IMR-90 (cell line): Measurements from ENCODE around the gene NDUFB2. TPM values are rescaled to one million over a fixed set of nuclear protein-coding genes. Genes with fewer than 3 reads are reported as not detected.

Experiments used
- ATAC-seq: fragments of 200-7000 bp; cut with Tn5 transposase; 2 replicates; pipeline ENCODE4 v1.9.1; 2020; ENCODE audit warnings: low read depth, mild to moderate bottlenecking, moderate library complexity
- BruUV-seq: library from RNA; stranded (reverse); fragments of 400-500 nt; replicated peaks from 2 replicates; lab custom pipeline; 2021; lab: Mats Ljungman, UMichigan
- CTCF ChIA-PET: fragments of 300-600 bp; formaldehyde crosslinking; extraction: SDS; loops from one replicate; lab custom pipeline; 2021; ENCODE audit warnings: antibody characterized with exemption; lab: Yijun Ruan, JAX
- POLR2A ChIA-PET: fragments of 300-600 bp; sonication (Branson Sonifier 250); formaldehyde crosslinking; loops from one replicate; lab custom pipeline; 2022; ENCODE audit warnings: antibody characterized with exemption; ENCODE audit not compliant: unreplicated experiment; lab: Charles Lee
- DNase-seq: peaks from one replicate; pipeline ENCODE4 v3.0.0; 2013
- H2AFZ ChIP-seq: replicated peaks from 2 replicates; pipeline ENCODE3; 2013; ENCODE audit warnings: low read length, mild to moderate bottlenecking; ENCODE audit not compliant: poor library complexity
- H2AK5ac ChIP-seq: 2 replicates; pipeline ENCODE4 v1.6.1; 2013; ENCODE audit warnings: low read depth, low read length, inconsistent platforms
- H2AK9ac ChIP-seq: replicated peaks from 2 replicates; pipeline ENCODE3; 2013; ENCODE audit warnings: mild to moderate bottlenecking, low read depth, low read length, moderate library complexity; ENCODE audit not compliant: poor library complexity
- H2BK120ac ChIP-seq: 2 replicates; pipeline ENCODE4 v1.6.1; 2013; ENCODE audit warnings: low read depth, low read length, inconsistent platforms
- H2BK15ac ChIP-seq: 3 replicates; pipeline ENCODE4 v1.6.1; 2013; ENCODE audit warnings: low read depth, low read length, inconsistent platforms
- H2BK20ac ChIP-seq: 2 replicates; pipeline ENCODE4 v1.6.1; 2013; ENCODE audit warnings: low read depth, mild to moderate bottlenecking, inconsistent platforms, low read length, moderate library complexity
- H2BK5ac ChIP-seq: 2 replicates; pipeline ENCODE4 v1.6.1; 2013; ENCODE audit warnings: mild to moderate bottlenecking, low read depth, low read length, inconsistent platforms; ENCODE audit not compliant: poor library complexity, severe bottlenecking
- H3K14ac ChIP-seq: replicated peaks from 2 replicates; pipeline ENCODE4 v1.6.1; 2013; ENCODE audit warnings: low read depth, low read length, inconsistent platforms
- H3K18ac ChIP-seq: 2 replicates; pipeline ENCODE4 v1.6.1; 2013; ENCODE audit warnings: low read depth, low read length, control low read depth
- H3K23ac ChIP-seq: 2 replicates; pipeline ENCODE4 v1.6.1; 2013; ENCODE audit warnings: low read depth, low read length, inconsistent platforms
- H3K27ac ChIP-seq: 2 replicates; pipeline ENCODE4 v1.5.1; 2013; ENCODE audit warnings: mild to moderate bottlenecking, control low read depth, low read length; ENCODE audit not compliant: insufficient read depth
- H3K27me3 ChIP-seq: 2 replicates; pipeline ENCODE4 v1.6.1; 2013; ENCODE audit warnings: low read length; ENCODE audit not compliant: control insufficient read depth, insufficient read depth
- H3K36me3 ChIP-seq: 2 replicates; pipeline ENCODE4 v1.6.1; 2013; ENCODE audit warnings: low read length, mixed read lengths; ENCODE audit not compliant: control insufficient read depth, insufficient read depth
- H3K4ac ChIP-seq: 2 replicates; pipeline ENCODE4 v1.6.1; 2013; ENCODE audit warnings: low read depth, low read length, inconsistent platforms
- H3K4me1 ChIP-seq: 2 replicates; pipeline ENCODE4 v1.6.1; 2013; ENCODE audit warnings: low read length, mixed read lengths; ENCODE audit not compliant: control insufficient read depth, insufficient read depth
- H3K4me2 ChIP-seq: 2 replicates; pipeline ENCODE4 v1.6.1; 2013; ENCODE audit warnings: low read depth, mild to moderate bottlenecking, control low read depth, low read length, moderate library complexity
- H3K4me3 ChIP-seq: 2 replicates; pipeline ENCODE4 v1.5.1; 2013; ENCODE audit warnings: low read depth, mild to moderate bottlenecking, control low read depth, low read length, moderate library complexity; ENCODE audit not compliant: insufficient read depth
- H3K56ac ChIP-seq: 2 replicates; pipeline ENCODE4 v1.6.1; 2013; ENCODE audit warnings: low read length, inconsistent platforms; ENCODE audit not compliant: insufficient read depth; ENCODE audit errors: extremely low read depth
- H3K79me1 ChIP-seq, 2 experiments: 2 replicates each; pipeline ENCODE4 v1.6.1; 2013; ENCODE audit warnings: low read length in 2 of 2, inconsistent platforms in 1 of 2, low read depth in 1 of 2
- H3K9ac ChIP-seq: 2 replicates; pipeline ENCODE4 v1.6.1; 2013; ENCODE audit warnings: low read depth, low read length, control low read depth
- H3K9me1 ChIP-seq: 2 replicates; pipeline ENCODE4 v1.6.1; 2013; ENCODE audit warnings: low read length, inconsistent platforms; ENCODE audit not compliant: insufficient read depth
- H3K9me3 ChIP-seq: 2 replicates; pipeline ENCODE4 v1.6.1; 2013; ENCODE audit warnings: low read length; ENCODE audit not compliant: control insufficient read depth, insufficient read depth
- H4K20me1 ChIP-seq: 2 replicates; pipeline ENCODE4 v1.6.1; 2013; ENCODE audit warnings: low read length, inconsistent platforms; ENCODE audit not compliant: insufficient read depth
- H4K5ac ChIP-seq: 2 replicates; pipeline ENCODE4 v1.6.1; 2013; ENCODE audit warnings: mild to moderate bottlenecking, low read depth, low read length, control low read depth
- H4K8ac ChIP-seq, 2 experiments: 2 replicates each; pipeline ENCODE4 v1.6.1; 2013; ENCODE audit warnings: low read depth in 2 of 2, low read length in 2 of 2, control low read depth in 1 of 2, inconsistent platforms in 1 of 2
- H4K91ac ChIP-seq: 2 replicates; pipeline ENCODE4 v1.6.1; 2013; ENCODE audit warnings: low read depth, low read length, inconsistent platforms; ENCODE audit not compliant: insufficient read depth
- CEBPB ChIP-seq: IDR thresholded peaks from 2 replicates; pipeline ENCODE4 v1.6.1; 2012; ENCODE audit warnings: low read depth, low read length, improper control_type of control experiment
- CHD1 ChIP-seq: IDR thresholded peaks from 2 replicates; pipeline ENCODE4 v1.6.1; 2012; ENCODE audit warnings: low read depth, low read length, improper control_type of control experiment
- ELK1 ChIP-seq: fragments of 150-350 bp; IDR thresholded peaks from 2 replicates; pipeline ENCODE4 v1.6.1; 2016; ENCODE audit warnings: low read depth, mild to moderate bottlenecking, low read length, moderate library complexity, borderline replicate concordance
- FOS ChIP-seq: fragments of 150-350 bp; IDR thresholded peaks from 2 replicates; pipeline ENCODE4 v1.6.1; 2016; ENCODE audit warnings: low read depth, low read length
- MAFK ChIP-seq: IDR thresholded peaks from 2 replicates; pipeline ENCODE4 v1.6.1; 2012; ENCODE audit warnings: low read depth, low read length, improper control_type of control experiment
- MAZ ChIP-seq: IDR thresholded peaks from 2 replicates; pipeline ENCODE4 v1.6.1; 2012; ENCODE audit warnings: low read depth, mild to moderate bottlenecking, low read length, improper control_type of control experiment, moderate library complexity, borderline replicate concordance
- MXI1 ChIP-seq: IDR thresholded peaks from 2 replicates; pipeline ENCODE4 v1.6.1; 2012; ENCODE audit warnings: low read depth, mild to moderate bottlenecking, low read length, moderate library complexity, borderline replicate concordance
- NFE2L2 ChIP-seq: fragments of 150-350 bp; IDR thresholded peaks from 2 replicates; pipeline ENCODE4 v1.6.1; 2016; ENCODE audit warnings: low read depth, mild to moderate bottlenecking, low read length
- POLR2A ChIP-seq: IDR thresholded peaks from 2 replicates; pipeline ENCODE4 v1.6.1; 2012; ENCODE audit warnings: mild to moderate bottlenecking, low read depth, low read length
- RAD21 ChIP-seq: IDR thresholded peaks from 2 replicates; pipeline ENCODE4 v1.6.1; 2012; ENCODE audit warnings: low read length, improper control_type of control experiment
- RCOR1 ChIP-seq: IDR thresholded peaks from 2 replicates; pipeline ENCODE4 v1.6.1; 2012; ENCODE audit warnings: mild to moderate bottlenecking, low read length, improper control_type of control experiment; ENCODE audit not compliant: insufficient replicate concordance
- RFX5 ChIP-seq: IDR thresholded peaks from 2 replicates; pipeline ENCODE4 v1.8.0; 2012; ENCODE audit warnings: low read depth, mild to moderate bottlenecking, low read length, moderate library complexity
- WGBS, 2 experiments: methylation state at CpG; one replicate each; pipeline versions ENCODE4 v1.1.5 to v1.1.7; 2013; ENCODE audit warnings: missing lambda C conversion rate in 2 of 2; ENCODE audit not compliant: insufficient read length in 1 of 2; ENCODE audit errors: extremely low coverage in 2 of 2; 5-methylcytosine and 5-hydroxymethylcytosine counted together
- dilution Hi-C: fragments of 300-500 bp; cut with HindIII; formaldehyde crosslinking; loops from one replicate; pipeline ENCODE4 v1.14.3; 2018; ENCODE audit warnings: low sequenced_read_pairs; ENCODE audit not compliant: unreplicated experiment
- in situ Hi-C: fragments of 300-500 bp; cut with MboI; formaldehyde crosslinking; loops from 3 replicates; pipeline ENCODE4 v1.14.3; 2019; ENCODE audit warnings: low sequenced_read_pairs, inconsistent platforms, mixed read lengths
- intact Hi-C: fragments of 100-400 bp; cut with micrococcal nuclease; formaldehyde crosslinking; loops from 2 replicates; pipeline ENCODE4 v1.10.0; 2022
- polyA plus RNA-seq, 3 experiments: library from polyadenylated mRNA; depleted of rRNA; stranded (reverse); fragments of >200 nt; gene quantifications; 2 replicates each; pipeline ENCODE4 v1.2.3, GENCODE V29; 2012; ENCODE audit warnings: low replicate concordance in 1 of 3
- total RNA-seq: library from RNA; depleted of rRNA; stranded (reverse); fragments of >200 nt; gene quantifications from 2 replicates; pipeline ENCODE4 v1.2.3, GENCODE V29; 2012
- TF ChIP-seq, protein P1 (sequence below): fragments of 150-350 bp; IDR thresholded peaks from 2 replicates; pipeline ENCODE4 v1.6.1; 2017; ENCODE audit warnings: mild to moderate bottlenecking, antibody characterized with exemption, low read length, low read depth
- TF ChIP-seq, protein P2 (sequence below): conservative IDR thresholded peaks from 2 replicates; pipeline ENCODE4 v1.5.1; 2012; ENCODE audit warnings: mild to moderate bottlenecking, low read depth, low read length, improper control_type of control experiment

Gene NDUFB2
- total and polyA plus RNA-seq, 2 of the 4 experiments (the other 2 are of a cell fraction) = 81.7 to 143 TPM

DNA sequence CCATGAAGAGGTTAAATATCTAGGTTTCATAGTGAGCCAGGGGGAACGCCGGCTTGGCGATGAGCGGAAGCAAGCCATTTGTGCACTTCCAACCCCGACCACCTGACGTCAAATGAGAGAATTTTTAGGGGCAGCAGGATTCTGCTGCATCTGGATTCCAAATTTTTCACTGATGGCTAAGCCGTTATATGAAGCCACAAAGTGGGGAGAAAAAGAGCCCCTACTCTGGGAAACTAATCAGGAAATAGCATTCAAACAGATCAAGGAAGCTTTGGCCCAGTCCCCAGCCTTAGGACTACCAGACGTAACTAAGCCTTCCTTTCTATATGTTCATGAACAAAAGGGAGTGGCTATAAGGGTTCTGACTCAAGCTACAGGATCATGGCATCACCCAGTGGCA is 36.7 kb upstream of the NDUFB2 start:
- no peak overlapping the region for H2AK9ac ChIP-seq
- H3K9me3 ChIP-seq = no peaks in the 10 kb centered on the region
- H4K20me1 ChIP-seq = no peaks in the 10 kb centered on the region
- no peak overlapping the region for H3K4ac ChIP-seq
- in situ Hi-C loops = no loop called here
- H4K5ac ChIP-seq = no peak overlapping the region
- no peak overlapping the region for H4K91ac ChIP-seq
- peak; percentile 10; the same call in 1 of the 2 replicates for ATAC-seq
- intact Hi-C loops = no loop called here
- no peaks in the 10 kb centered on the region for H3K79me1 ChIP-seq
- peaks cover 4% of the 10 kb centered on the region; the same call in 1 of the 2 replicates for H3K4me1 ChIP-seq
- H3K27ac ChIP-seq = no peak overlapping the region
- 46% methylated on average over 4 of the region's 8 CpGs; no CpG with 5 or more reads in 1 of the 2 experiments for WGBS, 2 experiments
- CTCF ChIA-PET = interaction anchor here (0.7 kb wide), 1 partner anchor 468 kb away, joined by 3 read pairs; no protein-coding TSS in a partner anchor
- H3K9ac ChIP-seq = no peak overlapping the region
- H3K23ac ChIP-seq = 0 out of 2 replicates have a peak overlapping the region, but pooled peaks have one; percentile 16
- peak; percentile 71 for DNase-seq
- no peak overlapping the region for H2AK5ac ChIP-seq
- H2BK20ac ChIP-seq = no peak overlapping the region
- H3K14ac ChIP-seq = no peak overlapping the region
- H3K56ac ChIP-seq = no peak overlapping the region
- no peak overlapping the region for H2BK15ac ChIP-seq
- TF ChIP-seq MAFK (no peak), CEBPB (no peak), POLR2A (no peak), RAD21 (no peak), NFE2L2 (no peak), MAZ (no peak), RFX5 (no peak), RCOR1 (no peak), CHD1 (no peak), FOS (no peak), ELK1 (no peak), MXI1 (no peak)
- TF ChIP-seq, protein P1, sequence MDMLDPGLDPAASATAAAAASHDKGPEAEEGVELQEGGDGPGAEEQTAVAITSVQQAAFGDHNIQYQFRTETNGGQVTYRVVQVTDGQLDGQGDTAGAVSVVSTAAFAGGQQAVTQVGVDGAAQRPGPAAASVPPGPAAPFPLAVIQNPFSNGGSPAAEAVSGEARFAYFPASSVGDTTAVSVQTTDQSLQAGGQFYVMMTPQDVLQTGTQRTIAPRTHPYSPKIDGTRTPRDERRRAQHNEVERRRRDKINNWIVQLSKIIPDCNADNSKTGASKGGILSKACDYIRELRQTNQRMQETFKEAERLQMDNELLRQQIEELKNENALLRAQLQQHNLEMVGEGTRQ = no peak
- TF ChIP-seq, protein P2, sequence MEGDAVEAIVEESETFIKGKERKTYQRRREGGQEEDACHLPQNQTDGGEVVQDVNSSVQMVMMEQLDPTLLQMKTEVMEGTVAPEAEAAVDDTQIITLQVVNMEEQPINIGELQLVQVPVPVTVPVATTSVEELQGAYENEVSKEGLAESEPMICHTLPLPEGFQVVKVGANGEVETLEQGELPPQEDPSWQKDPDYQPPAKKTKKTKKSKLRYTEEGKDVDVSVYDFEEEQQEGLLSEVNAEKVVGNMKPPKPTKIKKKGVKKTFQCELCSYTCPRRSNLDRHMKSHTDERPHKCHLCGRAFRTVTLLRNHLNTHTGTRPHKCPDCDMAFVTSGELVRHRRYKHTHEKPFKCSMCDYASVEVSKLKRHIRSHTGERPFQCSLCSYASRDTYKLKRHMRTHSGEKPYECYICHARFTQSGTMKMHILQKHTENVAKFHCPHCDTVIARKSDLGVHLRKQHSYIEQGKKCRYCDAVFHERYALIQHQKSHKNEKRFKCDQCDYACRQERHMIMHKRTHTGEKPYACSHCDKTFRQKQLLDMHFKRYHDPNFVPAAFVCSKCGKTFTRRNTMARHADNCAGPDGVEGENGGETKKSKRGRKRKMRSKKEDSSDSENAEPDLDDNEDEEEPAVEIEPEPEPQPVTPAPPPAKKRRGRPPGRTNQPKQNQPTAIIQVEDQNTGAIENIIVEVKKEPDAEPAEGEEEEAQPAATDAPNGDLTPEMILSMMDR = no peak
- H3K9me1 ChIP-seq = no peaks in the 10 kb centered on the region
- no TSS peak for BruUV-seq
- peaks cover 3% of the 10 kb centered on the region; the same call in 1 of the 2 replicates for H3K27me3 ChIP-seq
- no peak overlapping the region for H3K4me2 ChIP-seq
- POLR2A ChIA-PET = no interaction called here
- H4K8ac ChIP-seq = no peak overlapping the region
- H2BK5ac ChIP-seq = no peak overlapping the region
- H2AFZ ChIP-seq = peak overlapping the region; percentile 53
- dilution Hi-C loops = no loop called here
- H3K4me3 ChIP-seq = no peak overlapping the region
- no peak overlapping the region for H2BK120ac ChIP-seq
- no peak overlapping the region for H3K18ac ChIP-seq
- no peaks in the 10 kb centered on the region for H3K36me3 ChIP-seq
